NCI-H510A treated with DMSO at 0.1 percent for 48 hours (cell line): Measurements from ENCODE around the gene SLAMF8.

ENCODE experiments used
- DNase-seq: peaks from one replicate; lab custom pipeline; 2025; lab: John Stamatoyannopoulos, UW

SLAMF8 gene

GRCh38 chr1:159817276-159818041 lies 9.2 kb upstream of the SLAMF8 start:
- DNase-seq, result peak; percentile 93

- DNase-seq, result peak; percentile 34
Observed at GRCh38 chr1:159821171-159821867, 5.4 kb upstream of the SLAMF8 start.

GRCh38 chr1:159823406-159823805 lies 3.3 kb upstream of the SLAMF8 start:
- DNase-seq, result peak; percentile 43

- DNase-seq, result no peak
Observed at GRCh38 chr1:159825564-159825963, 1.1 kb upstream of the SLAMF8 start.

- DNase-seq, result no peak
Observed at GRCh38 chr1:159827102-159827490, 423 bp downstream of the SLAMF8 start.

GRCh38 chr1:159827549-159827948 lies 876 bp downstream of the SLAMF8 start:
- no peak for DNase-seq

GRCh38 chr1:159828176-159828575 lies 1.5 kb downstream of the SLAMF8 start:
- no peak for DNase-seq

GRCh38 chr1:159828581-159829272 lies 2.1 kb downstream of the SLAMF8 start:
- DNase-seq, result no peak

- peak; percentile 49 for DNase-seq
Observed at GRCh38 chr1:159829273-159829634, 2.6 kb downstream of the SLAMF8 start.

- DNase-seq, result no peak
Observed at GRCh38 chr1:159829822-159830465, 3.3 kb downstream of the SLAMF8 start.

GRCh38 chr1:159830722-159831121 lies 4.0 kb downstream of the SLAMF8 start:
- DNase-seq, result no peak

- DNase-seq, result no peak
Observed at GRCh38 chr1:159831412-159832141, 4.9 kb downstream of the SLAMF8 start.

GRCh38 chr1:159832309-159832708 lies 5.6 kb downstream of the SLAMF8 start:
- DNase-seq, result no peak

GRCh38 chr1:159835356-159835755 lies 8.7 kb downstream of the SLAMF8 start:
- DNase-seq, result no peak

- no peak for DNase-seq
Observed at GRCh38 chr1:159835862-159836525, 9.3 kb downstream of the SLAMF8 start.

GRCh38 chr1:159838715-159839114 lies 12.0 kb downstream of the SLAMF8 start:
- no peak for DNase-seq

GRCh38 chr1:159839116-159839849 lies 12.6 kb downstream of the SLAMF8 start:
- no peak for DNase-seq

GRCh38 chr1:159841749-159842148 lies 15.1 kb downstream of the SLAMF8 start:
- no peak for DNase-seq

- no peak for DNase-seq
Observed at GRCh38 chr1:159843459-159843858, 16.8 kb downstream of the SLAMF8 start.
